HepG2 (cell line): ENCODE data around the gene MGMT.

Experiments used
- CBFB ChIP-seq: sonication (generic); formaldehyde crosslinking; IDR thresholded peaks from 2 replicates; pipeline ENCODE4 v1.4.0; 2020; ENCODE audit warnings: missing genetic modification reagents
- ELF1 ChIP-seq: sonication (generic); formaldehyde crosslinking; IDR thresholded peaks from 2 replicates; pipeline ENCODE4 v1.4.0; 2020; ENCODE audit warnings: missing genetic modification reagents
- HNRNPL ChIP-seq: fragments of 200-400 bp; formaldehyde crosslinking; IDR thresholded peaks from 2 replicates; pipeline ENCODE4 v1.6.1; 2017; ENCODE audit warnings: mild to moderate bottlenecking, low read depth, low read length
- TF ChIP-seq, protein P1 (sequence below): sonication (generic); formaldehyde crosslinking; IDR thresholded peaks from 2 replicates; pipeline ENCODE4 v1.4.0; 2020; ENCODE audit warnings: missing genetic modification reagents

- TF ChIP-seq CBFB = no peak
- no peak for TF ChIP-seq HNRNPL
- TF ChIP-seq, protein P1, sequence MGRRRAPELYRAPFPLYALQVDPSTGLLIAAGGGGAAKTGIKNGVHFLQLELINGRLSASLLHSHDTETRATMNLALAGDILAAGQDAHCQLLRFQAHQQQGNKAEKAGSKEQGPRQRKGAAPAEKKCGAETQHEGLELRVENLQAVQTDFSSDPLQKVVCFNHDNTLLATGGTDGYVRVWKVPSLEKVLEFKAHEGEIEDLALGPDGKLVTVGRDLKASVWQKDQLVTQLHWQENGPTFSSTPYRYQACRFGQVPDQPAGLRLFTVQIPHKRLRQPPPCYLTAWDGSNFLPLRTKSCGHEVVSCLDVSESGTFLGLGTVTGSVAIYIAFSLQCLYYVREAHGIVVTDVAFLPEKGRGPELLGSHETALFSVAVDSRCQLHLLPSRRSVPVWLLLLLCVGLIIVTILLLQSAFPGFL (CRISPR knock-in tag) = no peak
- TF ChIP-seq ELF1 = no peak
These were observed 319.2 kb downstream of the MGMT start for GRCh38 chr10:129786216-129786615.
